GF-D8 (cell line): ENCODE data around the gene KCNC3.

Experiments used
- DNase-seq: peaks from one replicate; lab custom pipeline; 2025; lab: John Stamatoyannopoulos, UW

KCNC3 gene

DNA sequence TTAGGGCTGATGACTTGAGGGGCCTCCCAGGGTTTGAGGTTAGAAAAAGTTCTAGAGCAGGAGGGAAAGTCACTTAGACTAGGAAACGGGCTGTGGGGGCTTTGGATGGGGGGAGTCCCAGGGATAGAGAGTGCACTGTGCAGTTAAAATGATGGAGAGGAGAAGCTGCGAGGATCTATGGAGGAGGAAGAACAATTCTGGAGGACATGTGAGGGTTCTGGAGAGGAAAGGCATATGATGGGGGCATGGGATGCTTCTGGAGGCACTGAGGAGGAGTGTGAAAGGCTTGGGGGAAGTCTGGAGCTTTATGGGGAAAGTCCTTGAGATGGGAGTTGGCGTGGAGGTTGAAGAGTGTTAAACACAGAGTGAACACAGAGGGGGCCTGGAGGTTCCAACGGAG lies 2.2 kb downstream of the KCNC3 start:
- no peak for DNase-seq

GRCh38 chr19:50326101-50326664 lies 3.0 kb downstream of the KCNC3 start:
- DNase-seq, result no peak

DNA sequence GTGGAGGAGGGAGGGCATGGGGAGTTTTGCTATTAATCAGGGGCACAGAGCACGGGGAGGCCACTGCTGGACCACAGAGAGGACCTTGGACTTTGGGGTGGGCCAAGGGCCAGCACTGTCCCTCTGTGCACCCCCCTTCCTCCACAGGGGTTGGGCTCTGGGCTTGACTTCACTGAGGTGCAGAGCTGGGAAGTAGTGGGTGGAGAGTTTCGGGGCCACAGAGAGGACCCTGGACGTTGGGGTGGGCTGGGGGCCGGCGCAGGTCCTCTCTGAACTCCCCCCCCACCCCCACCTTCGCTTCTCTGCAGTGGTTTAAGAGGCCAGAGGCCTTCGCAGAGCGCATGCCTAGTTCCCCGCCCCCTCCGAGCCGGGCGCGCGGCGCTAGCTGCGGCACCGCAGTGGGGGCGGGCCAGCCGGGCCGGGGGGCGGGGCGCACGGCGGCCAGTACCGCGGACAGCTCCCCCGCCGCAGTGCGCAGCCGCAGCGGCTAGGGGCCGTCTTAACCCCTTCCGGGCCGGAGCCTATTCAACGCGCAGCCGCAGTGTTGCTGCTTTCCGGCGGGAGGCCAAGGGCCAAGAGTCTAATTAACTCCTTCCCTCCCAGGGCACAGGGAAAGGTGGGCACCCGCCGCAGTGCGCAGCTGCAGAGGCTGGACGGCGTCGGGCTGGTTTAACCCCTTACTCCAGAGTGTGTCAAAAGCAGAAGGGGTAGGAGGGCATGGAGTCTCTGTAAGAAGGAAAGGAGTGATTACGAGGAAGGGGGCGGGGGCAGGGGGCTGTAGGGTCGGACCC lies 3.7 kb downstream of the KCNC3 start:
- peak; percentile 6 for DNase-seq

DNA sequence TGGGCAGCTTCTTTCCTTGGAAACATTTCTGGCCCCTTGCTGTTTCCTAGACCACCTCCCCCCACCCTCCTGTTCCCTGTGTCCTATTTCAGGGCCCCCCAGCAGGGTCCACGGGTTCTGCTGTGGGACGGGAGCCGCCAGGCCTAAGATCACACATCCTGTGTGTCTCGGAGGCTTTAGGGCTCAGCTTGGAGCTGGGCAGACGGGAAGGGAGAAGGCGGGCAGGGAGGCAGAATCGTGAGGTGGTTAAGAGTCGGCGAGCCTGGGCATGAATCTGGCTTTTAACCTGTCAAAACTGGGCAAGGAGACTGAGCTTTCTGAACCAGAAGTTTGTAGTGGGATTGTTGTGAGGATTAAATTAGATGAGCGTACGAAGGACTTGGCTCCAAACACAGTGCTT lies 4.8 kb downstream of the KCNC3 start:
- DNase-seq, result no peak

DNA sequence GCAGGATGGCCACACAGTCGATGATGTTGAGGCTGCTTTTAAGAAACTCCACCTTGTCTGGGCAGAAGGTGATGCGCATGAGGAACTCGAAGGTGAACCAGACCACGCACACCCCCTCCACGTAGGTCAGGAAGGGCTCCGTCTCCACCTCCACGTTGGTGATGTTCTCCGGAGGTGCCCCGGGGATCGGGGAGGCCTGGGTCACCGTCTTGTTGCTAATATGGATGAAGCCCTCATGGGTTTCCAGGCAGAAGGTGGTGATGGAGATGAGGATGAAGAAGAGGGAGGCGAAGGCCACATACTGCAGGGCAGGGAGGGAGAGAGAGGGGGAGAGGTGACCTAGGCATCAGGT lies 5.4 kb downstream of the KCNC3 start:
- no peak for DNase-seq

DNA sequence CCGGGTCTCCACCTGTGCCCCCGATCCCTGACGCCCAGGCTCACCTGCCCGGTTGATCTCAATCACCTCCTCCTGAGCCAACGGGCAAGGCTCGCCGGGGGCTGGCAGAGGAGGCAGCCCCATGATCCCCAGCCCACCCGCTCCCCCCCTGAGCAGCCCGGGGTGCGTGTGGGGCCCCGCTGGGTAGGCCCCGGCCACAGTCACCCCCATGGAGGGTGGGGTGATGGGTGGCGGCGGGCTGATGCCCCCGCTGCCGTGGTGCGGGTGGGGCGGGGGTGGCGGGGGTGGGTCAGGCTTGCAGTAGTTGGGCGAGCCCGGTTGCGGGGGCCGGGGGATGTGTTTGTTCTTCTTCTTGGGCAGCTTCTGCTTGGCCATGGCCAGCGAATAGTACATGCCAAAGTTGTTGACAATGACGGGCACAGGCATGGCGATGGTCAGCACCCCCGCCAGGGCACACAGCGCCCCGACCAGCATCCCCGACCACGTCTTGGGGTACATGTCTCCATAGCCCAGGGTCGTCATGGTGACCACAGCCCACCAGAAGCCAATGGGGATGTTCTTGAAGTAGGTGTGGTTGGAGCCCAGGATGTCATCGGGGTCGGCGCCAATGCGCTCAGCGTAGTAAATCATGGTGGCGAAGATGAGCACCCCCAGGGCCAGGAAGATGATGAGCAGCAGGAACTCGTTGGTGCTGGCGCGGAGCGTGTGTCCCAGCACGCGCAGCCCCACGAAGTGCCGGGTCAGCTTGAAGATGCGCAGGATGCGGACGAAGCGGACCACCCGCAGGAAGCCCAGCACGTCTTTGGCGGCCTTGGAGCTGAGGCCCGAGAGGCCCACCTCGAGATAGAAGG lies 6.0 kb downstream of the KCNC3 start:
- no peak for DNase-seq

DNA sequence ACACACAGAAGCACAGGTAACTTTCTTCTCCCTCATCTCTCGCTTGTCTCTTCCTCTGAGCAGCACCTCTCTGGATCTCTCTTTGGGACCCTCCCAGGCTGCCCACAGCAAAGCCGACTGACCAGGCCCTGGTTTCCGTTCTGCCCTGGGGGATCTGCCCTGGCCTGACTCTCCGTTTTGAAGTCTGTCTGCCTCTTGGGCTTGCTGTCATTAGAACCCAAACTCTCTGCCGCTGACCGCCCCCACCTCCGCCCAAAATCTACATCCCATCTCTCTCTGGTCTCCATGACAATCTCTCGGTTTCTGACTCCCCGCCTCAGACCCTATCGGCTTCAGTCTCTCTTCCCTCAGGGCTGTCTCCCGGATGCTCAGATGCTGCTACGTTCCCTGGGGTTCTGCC lies 6.9 kb downstream of the KCNC3 start:
- DNase-seq, result no peak

DNA sequence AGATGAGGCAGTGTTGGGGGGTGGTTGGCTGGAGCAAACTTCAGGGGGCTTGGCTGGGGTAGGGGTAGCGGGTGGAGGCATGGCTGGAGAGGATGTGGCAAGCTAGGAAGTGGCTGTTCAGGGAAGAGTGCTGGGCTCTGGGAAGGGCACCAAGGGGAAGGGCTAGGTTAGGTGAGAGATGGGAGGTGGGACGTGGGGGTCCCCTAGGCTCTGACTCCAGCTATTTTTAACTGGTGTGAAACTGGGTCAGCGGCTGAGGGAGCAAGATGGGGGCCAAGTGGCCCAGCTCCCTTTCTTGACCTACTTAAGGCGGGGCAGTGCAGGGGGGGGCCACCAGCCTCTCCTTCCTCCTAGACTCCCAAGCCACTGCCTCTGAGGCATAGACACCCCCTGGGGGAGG lies 7.3 kb downstream of the KCNC3 start:
- DNase-seq, result no peak

GRCh38 chr19:50320596-50320995 lies 8.6 kb downstream of the KCNC3 start:
- DNase-seq, result no peak

DNA sequence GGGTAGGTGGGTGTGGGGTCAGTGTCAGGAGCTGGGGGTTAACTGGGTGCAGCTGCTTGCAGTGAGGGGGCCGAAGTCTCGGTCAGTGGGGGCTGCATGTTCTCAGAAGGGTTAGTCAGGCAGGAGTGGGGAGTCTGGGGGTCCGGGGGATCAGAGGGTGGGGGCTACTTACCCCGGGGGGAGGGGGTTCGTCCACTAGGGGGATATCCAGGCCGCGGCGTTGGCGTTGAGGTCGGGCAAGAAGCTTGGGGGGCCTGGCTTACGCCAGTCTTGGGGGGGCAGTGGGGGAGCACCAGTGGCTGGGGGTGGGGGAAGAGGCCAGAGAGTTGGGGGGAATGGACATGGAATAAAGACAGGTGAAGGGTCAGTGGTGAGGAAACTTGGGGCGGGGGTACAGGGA lies 9.1 kb downstream of the KCNC3 start:
- DNase-seq, result no peak

GRCh38 chr19:50319156-50319555 lies 10.0 kb downstream of the KCNC3 start:
- DNase-seq, result no peak

DNA sequence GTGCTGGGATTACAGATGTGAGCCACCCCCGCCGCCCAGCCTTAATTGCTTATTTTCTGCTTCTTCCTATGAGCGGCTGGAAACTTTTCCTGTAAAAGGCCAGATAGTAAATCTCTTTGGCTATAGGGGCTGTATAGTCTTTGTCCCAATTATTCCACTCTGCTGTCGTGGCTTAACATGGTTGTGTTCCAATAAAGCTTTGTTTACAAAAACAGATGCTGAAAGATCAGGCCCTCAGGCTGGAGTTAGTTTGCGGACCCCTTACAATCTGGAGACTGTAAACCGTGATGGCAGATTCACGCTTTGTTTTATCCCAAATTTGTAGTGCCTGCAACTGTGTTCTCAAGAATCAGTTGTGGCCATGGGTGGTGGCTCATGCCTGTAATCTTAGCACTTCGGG lies 10.7 kb downstream of the KCNC3 start:
- no peak for DNase-seq

- DNase-seq, result no peak
Measured at GRCh38 chr19:50317115-50317514, 12.1 kb downstream of the KCNC3 start.

DNA sequence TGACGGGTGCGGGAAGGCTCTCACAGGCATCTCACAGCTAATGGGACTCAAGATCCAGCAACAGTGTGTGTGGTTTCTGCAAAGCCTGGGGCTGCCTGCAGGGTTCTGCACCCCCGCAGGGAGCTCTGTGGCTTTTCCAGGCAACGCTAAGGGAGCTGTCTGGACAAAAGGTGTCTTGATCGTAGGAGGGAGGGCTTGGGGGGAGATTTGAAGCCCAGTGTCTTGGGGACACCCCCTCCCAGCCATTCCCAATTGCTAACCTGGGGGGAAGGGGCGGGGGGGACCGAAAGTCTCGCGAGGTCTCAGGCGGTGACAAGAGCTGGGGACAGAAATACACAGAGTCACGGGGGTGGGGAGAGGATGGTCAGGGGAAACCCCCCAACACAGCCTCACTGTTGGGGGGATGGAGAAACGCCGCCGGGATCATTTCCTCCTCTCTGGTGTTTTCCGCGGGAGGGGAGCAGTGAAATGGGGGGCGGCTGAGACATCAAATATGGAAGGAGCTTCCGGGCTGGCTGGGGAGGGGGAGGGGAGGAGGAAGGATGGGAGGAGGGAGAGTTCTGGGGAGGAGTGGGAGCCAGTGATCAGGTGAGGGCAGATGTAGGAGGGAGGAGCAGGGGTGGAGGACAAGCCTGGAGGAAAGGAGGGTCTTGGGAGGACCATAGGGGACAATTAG lies 13.3 kb downstream of the KCNC3 start:
- no peak for DNase-seq

GRCh38 chr19:50314724-50315708 lies 14.2 kb downstream of the KCNC3 start:
- no peak for DNase-seq

- no peak for DNase-seq
Measured at GRCh38 chr19:50313812-50314536, 15.2 kb downstream of the KCNC3 start.

- no peak for DNase-seq
Measured at GRCh38 chr19:50312967-50313811, 16.0 kb downstream of the KCNC3 start.

DNA sequence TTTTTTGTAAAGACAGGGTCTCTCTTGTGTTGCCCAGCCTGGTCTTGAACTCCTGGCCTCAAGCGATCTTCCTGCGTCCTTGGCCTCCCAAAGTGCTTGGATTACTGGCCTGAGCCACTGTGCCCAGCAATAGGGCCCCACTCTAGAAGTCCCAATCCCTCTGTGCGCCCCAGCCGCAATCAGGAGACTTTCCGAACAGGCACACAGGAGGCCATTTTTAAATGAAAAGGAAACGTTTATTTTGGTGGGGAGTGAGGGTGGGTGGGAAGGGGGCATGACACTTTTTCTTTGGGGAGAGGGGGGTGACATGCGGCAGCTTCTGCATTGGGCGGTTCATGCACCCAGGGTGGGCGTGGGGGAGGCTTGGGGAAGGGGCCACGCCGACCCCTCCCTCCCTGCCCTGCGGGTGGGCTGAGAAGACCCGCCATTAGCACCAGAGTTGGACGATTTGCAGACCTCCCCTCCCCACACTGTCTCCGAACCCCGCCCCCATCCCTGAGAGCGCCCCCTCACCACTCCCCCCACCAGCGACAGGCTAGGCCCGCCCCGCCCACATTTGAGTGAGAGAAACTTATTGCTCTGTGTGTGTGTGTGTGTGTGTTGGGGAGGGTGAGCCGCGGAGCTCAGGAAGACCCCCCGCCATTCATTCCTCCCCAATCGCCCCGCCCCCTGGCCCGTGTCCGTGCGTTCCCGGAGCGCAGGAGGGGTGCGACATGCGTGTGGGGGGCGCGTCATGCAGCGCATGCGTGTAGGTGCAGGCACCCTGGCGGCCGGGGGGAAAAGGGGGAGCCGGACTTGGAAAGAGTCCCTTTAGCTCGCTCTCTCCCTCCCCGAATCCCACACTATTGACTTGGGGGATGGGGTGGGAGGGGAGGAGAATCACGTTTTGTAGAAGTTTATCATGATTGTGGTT lies 17.2 kb downstream of the KCNC3 start:
- no peak for DNase-seq
